Measurements from ENCODE around the gene NHEJ1.

Gene NHEJ1

GRCh38 chr2:219123356-219124135 lies 37.1 kb downstream of the NHEJ1 start:
- no peak for DNase-seq (ENCODE audit: low spot score)

- peak; percentile 7 for DNase-seq (ENCODE audit: low spot score)
These were observed 38.2 kb downstream of the NHEJ1 start for GRCh38 chr2:219122202-219122980.

- no peak for DNase-seq (ENCODE audit: low spot score)
These were observed 40.5 kb downstream of the NHEJ1 start for GRCh38 chr2:219120082-219120481.

GRCh38 chr2:219119422-219120043 lies 41.1 kb downstream of the NHEJ1 start:
- peak; percentile 47 for DNase-seq (ENCODE audit: low spot score)

GRCh38 chr2:219118504-219118903 lies 42.1 kb downstream of the NHEJ1 start:
- no peak for DNase-seq (ENCODE audit: low spot score)

GRCh38 chr2:219116776-219117646 lies 43.6 kb downstream of the NHEJ1 start:
- no peak for DNase-seq (ENCODE audit: low spot score)

- no peak for DNase-seq (ENCODE audit: low spot score)
These were observed 47.8 kb downstream of the NHEJ1 start for GRCh38 chr2:219112651-219113338.

GRCh38 chr2:219112062-219112406 lies 48.6 kb downstream of the NHEJ1 start:
- no peak for DNase-seq (ENCODE audit: low spot score)

- DNase-seq (ENCODE audit: low spot score), result no peak
These were observed 49.1 kb downstream of the NHEJ1 start for GRCh38 chr2:219111375-219112061.

- DNase-seq (ENCODE audit: low spot score), result peak; percentile 11
These were observed 51.1 kb downstream of the NHEJ1 start for GRCh38 chr2:219109471-219109870.

- no peak for DNase-seq (ENCODE audit: low spot score)
These were observed 52.9 kb downstream of the NHEJ1 start for GRCh38 chr2:219107758-219108157.

- no peak for DNase-seq (ENCODE audit: low spot score)
These were observed 54.4 kb downstream of the NHEJ1 start for GRCh38 chr2:219106251-219106650.

GRCh38 chr2:219104107-219105035 lies 56.2 kb downstream of the NHEJ1 start:
- peak; percentile 3 for DNase-seq (ENCODE audit: low spot score)

GRCh38 chr2:219099329-219099728 lies 61.3 kb downstream of the NHEJ1 start:
- no peak for DNase-seq (ENCODE audit: low spot score)

GRCh38 chr2:219095406-219095935 lies 65.1 kb downstream of the NHEJ1 start:
- no peak for DNase-seq (ENCODE audit: low spot score)

- no peak for DNase-seq (ENCODE audit: low spot score)
These were observed 66.4 kb downstream of the NHEJ1 start for GRCh38 chr2:219094171-219094570.

GRCh38 chr2:219090436-219091299 lies 69.9 kb downstream of the NHEJ1 start:
- no peak for DNase-seq (ENCODE audit: low spot score)

GRCh38 chr2:219089330-219089729 lies 71.3 kb downstream of the NHEJ1 start:
- DNase-seq (ENCODE audit: low spot score), result no peak
